Transverse colon (tissue), 4 donors: ENCODE data around the gene CDH12.

Experiments used
- CTCF ChIP-seq, 5 experiments: fragments of 200-600 bp in 3 of 5; fragments of 450-650 bp in 2 of 5; sonication (generic) in 3 of 5; IDR thresholded peaks; 1 replicate in 2 of 5; 2 replicates in 3 of 5; pipeline ENCODE4 v1.5.1; 2016 to 2017; ENCODE audit warnings: antibody characterized with exemption in 5 of 5, inconsistent platforms in 3 of 5, mild to moderate bottlenecking in 2 of 5, moderate library complexity in 1 of 5
- POLR2AphosphoS5 ChIP-seq, 3 donors: sonication (generic); formaldehyde crosslinking; IDR thresholded peaks; one replicate each; pipeline ENCODE4 v1.6.1; 2016; ENCODE audit warnings: antibody characterized with exemption in 3 of 3

GRCh38 chr5:22058620-22059019 is 794.5 kb downstream of the CDH12 start:
- TF ChIP-seq CTCF (IDR thresholded peaks at IDR 0.05), result no peak
- TF ChIP-seq POLR2AphosphoS5 (IDR thresholded peaks at IDR 0.05), result no peak
